Bone marrow (tissue), 2 donors: ENCODE data around the gene RILP.

Source experiments
- DNase-seq, 2 donors: peaks; one replicate each; lab custom pipeline; 2025; lab: John Stamatoyannopoulos, UW

The RILP gene

GRCh38 chr17:1604831-1605528 lies 44.7 kb downstream of the RILP start:
- DNase-seq: no peak

- DNase-seq: no peak
These were observed 48.1 kb downstream of the RILP start for GRCh38 chr17:1601571-1601970.

- no peak for DNase-seq
These were observed 51.1 kb downstream of the RILP start for GRCh38 chr17:1598399-1599095.

- DNase-seq: no peak
These were observed 51.8 kb downstream of the RILP start for GRCh38 chr17:1597861-1598342.
